ENCODE results near the gene FOSB.

FOSB gene

DNA sequence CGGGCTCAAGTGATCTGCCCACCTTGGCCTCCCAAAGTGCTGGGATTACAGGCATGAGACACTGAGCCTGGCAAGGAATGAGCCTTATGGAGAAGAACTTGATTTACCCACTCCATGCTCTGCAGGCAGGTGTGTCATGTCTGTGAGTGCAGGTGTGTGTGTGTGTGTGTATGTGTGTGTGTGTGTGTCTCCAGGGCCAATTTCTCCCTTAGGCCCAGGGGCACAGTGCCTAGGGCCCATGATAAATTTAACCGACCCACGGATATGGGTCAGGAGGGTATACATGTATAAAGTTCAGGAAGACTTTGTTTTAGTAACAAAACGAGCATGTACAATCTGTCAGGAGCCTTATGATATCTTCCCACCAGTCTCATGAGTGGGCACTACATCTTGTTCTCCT is 4.6 kb upstream of the FOSB start:
- no peak for DNase-seq
- in situ Hi-C loops (cut with MboI; ENCODE audit: low pct_unique_long_range_greater_than_20kb, low sequenced_read_pairs) = no loop called here

DNA sequence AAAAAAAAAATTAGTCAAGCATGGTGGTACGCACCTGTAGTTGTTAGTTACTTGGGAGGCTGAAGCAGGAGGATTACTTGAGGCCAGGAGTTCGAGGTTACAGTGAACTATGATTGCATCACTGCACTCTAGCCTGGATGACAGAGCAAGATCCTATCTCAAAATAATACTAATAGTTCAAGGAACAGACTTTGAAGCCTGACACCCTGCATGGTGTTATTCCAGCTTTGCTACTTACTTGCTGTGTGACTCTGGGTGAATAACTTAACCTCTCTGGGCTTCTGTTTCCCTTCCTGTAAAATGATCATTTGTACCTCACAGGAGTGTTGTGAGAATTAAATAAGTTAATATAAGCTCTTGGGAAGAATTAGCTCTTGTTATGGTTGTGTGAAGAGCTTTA is 3.5 kb upstream of the FOSB start:
- no peak for DNase-seq
- in situ Hi-C loops (cut with MboI; ENCODE audit: low pct_unique_long_range_greater_than_20kb, low sequenced_read_pairs) = no loop called here

DNA sequence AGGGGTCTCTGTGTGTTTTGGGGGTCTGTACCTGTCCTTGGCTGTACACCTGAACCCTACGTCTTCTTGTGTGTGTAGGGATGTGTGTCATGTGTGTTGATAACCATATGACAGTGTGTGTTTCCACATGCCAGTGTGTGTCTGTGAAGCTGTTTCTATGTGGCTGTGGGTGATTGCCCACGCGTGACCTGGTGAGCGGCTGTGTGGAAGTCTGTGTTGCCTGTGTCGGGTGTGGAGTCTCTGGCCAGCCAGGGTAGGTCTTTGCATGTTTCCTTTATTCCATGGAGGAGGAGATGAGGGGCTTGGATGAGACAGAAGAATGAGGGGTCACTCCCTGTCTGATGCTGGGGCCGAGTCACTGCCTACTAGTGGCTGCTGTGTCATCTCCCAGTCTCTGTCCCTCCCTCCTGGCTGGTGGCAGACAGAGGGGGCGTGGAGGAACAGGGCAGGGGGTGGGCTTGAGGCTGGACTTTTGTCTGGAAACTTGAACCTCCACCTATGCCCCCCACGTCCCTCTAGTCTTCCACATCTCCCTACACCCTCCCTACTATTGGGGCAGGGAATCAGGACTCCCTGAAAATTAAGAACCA is 2.8 kb upstream of the FOSB start:
- no peak for DNase-seq
- in situ Hi-C loops (cut with MboI; ENCODE audit: low pct_unique_long_range_greater_than_20kb, low sequenced_read_pairs) = no loop called here

- no peak for DNase-seq
- in situ Hi-C loops (cut with MboI; ENCODE audit: low pct_unique_long_range_greater_than_20kb, low sequenced_read_pairs) = no loop called here
Observed at GRCh38 chr19:45467115-45467455, 711 bp upstream of the FOSB start.

DNA sequence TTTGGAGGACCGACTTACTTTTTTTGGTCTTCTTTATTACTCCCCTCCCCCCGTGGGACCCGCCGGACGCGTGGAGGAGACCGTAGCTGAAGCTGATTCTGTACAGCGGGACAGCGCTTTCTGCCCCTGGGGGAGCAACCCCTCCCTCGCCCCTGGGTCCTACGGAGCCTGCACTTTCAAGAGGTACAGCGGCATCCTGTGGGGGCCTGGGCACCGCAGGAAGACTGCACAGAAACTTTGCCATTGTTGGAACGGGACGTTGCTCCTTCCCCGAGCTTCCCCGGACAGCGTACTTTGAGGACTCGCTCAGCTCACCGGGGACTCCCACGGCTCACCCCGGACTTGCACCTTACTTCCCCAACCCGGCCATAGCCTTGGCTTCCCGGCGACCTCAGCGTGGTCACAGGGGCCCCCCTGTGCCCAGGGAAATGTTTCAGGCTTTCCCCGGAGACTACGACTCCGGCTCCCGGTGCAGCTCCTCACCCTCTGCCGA is 409 bp downstream of the FOSB start:
- DNase-seq = no peak
- in situ Hi-C loops (cut with MboI; ENCODE audit: low pct_unique_long_range_greater_than_20kb, low sequenced_read_pairs) = no loop called here

GRCh38 chr19:45468803-45469131 is 971 bp downstream of the FOSB start:
- in situ Hi-C loops (cut with MboI; ENCODE audit: low pct_unique_long_range_greater_than_20kb, low sequenced_read_pairs) = no loop called here
- no peak for DNase-seq

DNA sequence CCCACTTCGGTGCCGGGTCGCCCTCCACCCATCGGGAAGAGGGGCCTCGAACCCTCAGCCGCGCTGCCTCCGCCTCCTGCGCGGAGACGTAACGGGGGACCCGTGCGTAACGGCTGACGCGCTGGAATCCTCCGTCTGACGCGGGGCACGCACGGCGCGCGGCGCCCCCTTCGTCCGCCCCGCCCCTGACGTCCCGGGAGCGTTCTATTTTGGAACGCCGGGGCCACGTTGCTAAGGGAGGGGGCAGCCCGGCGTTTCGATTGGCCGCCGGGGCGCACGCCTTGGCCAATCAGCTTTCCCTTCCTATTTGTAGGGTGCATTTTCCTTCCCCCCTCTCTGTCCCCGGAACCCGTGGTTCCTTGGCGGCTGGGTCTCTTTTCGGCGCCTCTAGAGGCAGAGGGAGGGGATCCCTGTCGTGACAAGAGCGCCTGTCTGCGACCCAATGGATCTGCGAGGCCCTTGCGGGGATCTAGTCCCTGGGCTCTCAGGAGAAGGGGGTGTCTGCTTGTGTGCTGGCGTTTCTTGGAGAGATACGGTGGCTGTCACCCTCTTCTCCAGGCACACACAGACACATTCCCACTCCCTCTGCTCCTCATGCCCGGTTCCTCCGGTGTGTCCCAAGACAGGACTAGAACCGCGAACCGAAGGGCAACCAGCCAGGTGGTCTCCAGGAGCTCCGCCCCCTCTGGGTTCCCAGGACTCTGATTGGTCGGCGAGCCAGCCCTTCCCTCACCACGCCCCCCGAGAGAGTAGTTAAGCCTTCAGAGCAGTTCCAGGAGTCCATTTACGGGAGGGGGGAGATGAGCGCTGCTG is 1.5 kb downstream of the FOSB start:
- in situ Hi-C loops (cut with MboI; ENCODE audit: low pct_unique_long_range_greater_than_20kb, low sequenced_read_pairs) = no loop called here
- peak; percentile 97 for DNase-seq

GRCh38 chr19:45469945-45470761 is 2.4 kb downstream of the FOSB start:
- peak; percentile 23 for DNase-seq
- in situ Hi-C loops (cut with MboI; ENCODE audit: low pct_unique_long_range_greater_than_20kb, low sequenced_read_pairs) = no loop called here

DNA sequence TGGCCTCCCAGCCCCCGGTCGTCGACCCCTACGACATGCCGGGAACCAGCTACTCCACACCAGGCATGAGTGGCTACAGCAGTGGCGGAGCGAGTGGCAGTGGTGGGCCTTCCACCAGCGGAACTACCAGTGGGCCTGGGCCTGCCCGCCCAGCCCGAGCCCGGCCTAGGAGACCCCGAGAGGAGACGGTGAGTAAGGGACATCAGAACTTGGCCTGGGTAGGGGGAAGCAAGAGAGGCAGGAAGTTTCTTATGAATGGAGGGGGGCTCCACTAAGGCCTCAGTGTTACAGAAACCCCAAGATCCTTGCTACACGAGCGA is 2.9 kb downstream of the FOSB start:
- in situ Hi-C loops (cut with MboI; ENCODE audit: low pct_unique_long_range_greater_than_20kb, low sequenced_read_pairs) = no loop called here
- no peak for DNase-seq

DNA sequence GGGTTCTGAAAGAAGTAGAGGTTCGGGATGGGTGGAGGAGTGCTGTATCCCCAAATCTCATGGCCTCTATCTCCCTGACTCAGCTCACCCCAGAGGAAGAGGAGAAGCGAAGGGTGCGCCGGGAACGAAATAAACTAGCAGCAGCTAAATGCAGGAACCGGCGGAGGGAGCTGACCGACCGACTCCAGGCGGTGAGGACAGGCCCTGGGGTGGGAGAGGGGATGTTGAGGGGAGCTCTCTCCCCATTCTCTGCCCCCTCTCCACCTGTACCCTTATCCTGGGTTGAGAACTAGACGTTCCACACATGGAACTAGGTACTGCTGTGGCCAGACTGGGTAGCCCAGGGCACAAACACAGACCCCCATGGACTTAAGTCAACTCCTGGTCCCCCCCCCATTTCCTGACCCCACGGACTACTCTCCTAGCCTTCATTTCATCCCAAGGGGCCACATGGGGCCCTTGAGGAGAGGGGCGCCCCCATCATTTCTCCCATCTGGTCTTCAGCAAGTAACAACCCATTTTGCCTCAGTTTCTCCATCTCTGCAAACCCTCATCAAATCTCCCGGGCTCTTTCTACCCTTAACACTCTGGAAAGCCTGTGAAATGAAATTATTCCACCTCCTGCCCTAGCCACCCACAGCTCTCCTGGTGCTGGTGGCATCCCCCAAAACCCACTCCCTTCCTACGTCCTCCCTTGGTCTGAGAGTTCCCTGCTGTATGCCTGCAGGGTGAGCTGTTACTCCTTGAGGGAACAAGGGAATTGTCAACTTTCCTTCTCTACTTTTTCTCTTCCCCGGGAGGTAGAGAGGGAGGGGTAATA is 3.5 kb downstream of the FOSB start:
- in situ Hi-C loops (cut with MboI; ENCODE audit: low pct_unique_long_range_greater_than_20kb, low sequenced_read_pairs) = no loop called here
- DNase-seq = no peak

- in situ Hi-C loops (cut with MboI; ENCODE audit: low pct_unique_long_range_greater_than_20kb, low sequenced_read_pairs) = no loop called here
- DNase-seq = no peak
Observed at GRCh38 chr19:45471931-45472562, 4.3 kb downstream of the FOSB start.

GRCh38 chr19:45472563-45473366 is 5.0 kb downstream of the FOSB start:
- no peak for DNase-seq
- in situ Hi-C loops (cut with MboI; ENCODE audit: low pct_unique_long_range_greater_than_20kb, low sequenced_read_pairs) = no loop called here

DNA sequence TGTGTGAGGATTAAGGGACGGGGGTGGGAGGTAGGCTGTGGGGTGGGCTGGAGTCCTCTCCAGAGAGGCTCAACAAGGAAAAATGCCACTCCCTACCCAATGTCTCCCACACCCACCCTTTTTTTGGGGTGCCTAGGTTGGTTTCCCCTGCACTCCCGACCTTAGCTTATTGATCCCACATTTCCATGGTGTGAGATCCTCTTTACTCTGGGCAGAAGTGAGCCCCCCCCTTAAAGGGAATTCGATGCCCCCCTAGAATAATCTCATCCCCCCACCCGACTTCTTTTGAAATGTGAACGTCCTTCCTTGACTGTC is 5.5 kb downstream of the FOSB start:
- in situ Hi-C loops (cut with MboI; ENCODE audit: low pct_unique_long_range_greater_than_20kb, low sequenced_read_pairs) = no loop called here

GRCh38 chr19:45473682-45474605 is 6.1 kb downstream of the FOSB start:
- DNase-seq = no peak
- in situ Hi-C loops (cut with MboI; ENCODE audit: low pct_unique_long_range_greater_than_20kb, low sequenced_read_pairs) = no loop called here

More for the DNA sequence above, 5.5 kb downstream of the FOSB start:
- no peak for DNase-seq

GRCh38 chr19:45474606-45475521 is 7.1 kb downstream of the FOSB start:
- in situ Hi-C loops (cut with MboI; ENCODE audit: low pct_unique_long_range_greater_than_20kb, low sequenced_read_pairs) = no loop called here

GRCh38 chr19:45475537-45476291 is 7.9 kb downstream of the FOSB start:
- DNase-seq = no peak
- in situ Hi-C loops (cut with MboI; ENCODE audit: low pct_unique_long_range_greater_than_20kb, low sequenced_read_pairs) = no loop called here

More at GRCh38 chr19:45474606-45475521, 7.1 kb downstream of the FOSB start:
- DNase-seq = no peak

Data from KBM-7 (cell line).